ENCODE data around the gene IFT57.

DNA sequence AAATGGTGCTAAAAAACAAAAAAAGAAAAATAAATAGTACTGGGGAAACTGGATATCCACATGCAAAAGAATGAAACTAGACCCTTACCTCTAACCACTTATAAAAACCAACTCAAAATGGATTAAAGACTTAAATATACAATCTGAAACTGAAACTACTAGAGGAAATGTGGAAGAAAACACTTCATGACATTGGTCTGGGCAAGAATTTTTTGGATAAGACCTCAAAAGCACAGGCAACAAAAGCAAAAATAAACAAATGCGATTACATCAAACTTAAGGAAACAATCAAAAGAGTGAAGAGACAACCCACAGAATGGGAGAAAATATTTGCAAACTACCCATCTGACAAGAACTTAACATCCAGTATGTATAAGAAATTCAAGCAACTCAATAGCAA lies 6.4 kb downstream of the IFT57 start:
- TF ChIP-seq FOXM1 (IDR thresholded peaks at IDR 0.05; ENCODE audit: low read depth) (no peak), POLR2AphosphoS5 (IDR thresholded peaks at IDR 0.05; ENCODE audit: low read depth, low read length) (no peak), MXI1 (IDR thresholded peaks at IDR 0.05; ENCODE audit: low read depth, low read length) (no peak), SIN3A (IDR thresholded peaks at IDR 0.05; ENCODE audit: borderline replicate concordance, low read depth, low read length) (no peak)
- TF ChIP-seq, protein P1, sequence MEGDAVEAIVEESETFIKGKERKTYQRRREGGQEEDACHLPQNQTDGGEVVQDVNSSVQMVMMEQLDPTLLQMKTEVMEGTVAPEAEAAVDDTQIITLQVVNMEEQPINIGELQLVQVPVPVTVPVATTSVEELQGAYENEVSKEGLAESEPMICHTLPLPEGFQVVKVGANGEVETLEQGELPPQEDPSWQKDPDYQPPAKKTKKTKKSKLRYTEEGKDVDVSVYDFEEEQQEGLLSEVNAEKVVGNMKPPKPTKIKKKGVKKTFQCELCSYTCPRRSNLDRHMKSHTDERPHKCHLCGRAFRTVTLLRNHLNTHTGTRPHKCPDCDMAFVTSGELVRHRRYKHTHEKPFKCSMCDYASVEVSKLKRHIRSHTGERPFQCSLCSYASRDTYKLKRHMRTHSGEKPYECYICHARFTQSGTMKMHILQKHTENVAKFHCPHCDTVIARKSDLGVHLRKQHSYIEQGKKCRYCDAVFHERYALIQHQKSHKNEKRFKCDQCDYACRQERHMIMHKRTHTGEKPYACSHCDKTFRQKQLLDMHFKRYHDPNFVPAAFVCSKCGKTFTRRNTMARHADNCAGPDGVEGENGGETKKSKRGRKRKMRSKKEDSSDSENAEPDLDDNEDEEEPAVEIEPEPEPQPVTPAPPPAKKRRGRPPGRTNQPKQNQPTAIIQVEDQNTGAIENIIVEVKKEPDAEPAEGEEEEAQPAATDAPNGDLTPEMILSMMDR (IDR thresholded peaks at IDR 0.05): no peak
- TF ChIP-seq, protein P2, sequence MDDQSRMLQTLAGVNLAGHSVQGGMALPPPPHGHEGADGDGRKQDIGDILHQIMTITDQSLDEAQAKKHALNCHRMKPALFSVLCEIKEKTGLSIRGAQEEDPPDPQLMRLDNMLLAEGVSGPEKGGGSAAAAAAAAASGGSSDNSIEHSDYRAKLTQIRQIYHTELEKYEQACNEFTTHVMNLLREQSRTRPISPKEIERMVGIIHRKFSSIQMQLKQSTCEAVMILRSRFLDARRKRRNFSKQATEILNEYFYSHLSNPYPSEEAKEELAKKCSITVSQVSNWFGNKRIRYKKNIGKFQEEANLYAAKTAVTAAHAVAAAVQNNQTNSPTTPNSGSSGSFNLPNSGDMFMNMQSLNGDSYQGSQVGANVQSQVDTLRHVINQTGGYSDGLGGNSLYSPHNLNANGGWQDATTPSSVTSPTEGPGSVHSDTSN (IDR thresholded peaks at IDR 0.05): no peak
- TF ChIP-seq, protein P3, sequence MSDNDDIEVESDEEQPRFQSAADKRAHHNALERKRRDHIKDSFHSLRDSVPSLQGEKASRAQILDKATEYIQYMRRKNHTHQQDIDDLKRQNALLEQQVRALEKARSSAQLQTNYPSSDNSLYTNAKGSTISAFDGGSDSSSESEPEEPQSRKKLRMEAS (IDR thresholded peaks at IDR 0.05; ENCODE audit: low read depth): no peak

Data from SK-N-SH (cell line).